Measurements from ENCODE around the gene HLA-DRB5.

GRCh38 chr6:32576250-32576649 lies 46.2 kb upstream of the HLA-DRB5 start:
- TF ChIP-seq YY1 (IDR thresholded peaks at IDR 0.05; ENCODE audit: insufficient read depth, insufficient read length) (no peak), ZNF274 (IDR thresholded peaks at IDR 0.05; ENCODE audit: low read depth, low read length) (no peak), SUZ12 (IDR thresholded peaks at IDR 0.05; ENCODE audit: extremely low read depth, insufficient read depth, insufficient read length) (no peak)

All from NT2/D1 (cell line).